ENCODE measurements around the gene TRAF3. TPM values are rescaled to one million over a fixed set of nuclear protein-coding genes. Genes with fewer than 3 reads are reported as not detected.

Gene TRAF3
- total RNA-seq, 5 donors from 2014 or later (not counting 1 experiment from before 2014, with no cell fraction given) = 29.6 to 46.1 (median 35.7) TPM

DNA sequence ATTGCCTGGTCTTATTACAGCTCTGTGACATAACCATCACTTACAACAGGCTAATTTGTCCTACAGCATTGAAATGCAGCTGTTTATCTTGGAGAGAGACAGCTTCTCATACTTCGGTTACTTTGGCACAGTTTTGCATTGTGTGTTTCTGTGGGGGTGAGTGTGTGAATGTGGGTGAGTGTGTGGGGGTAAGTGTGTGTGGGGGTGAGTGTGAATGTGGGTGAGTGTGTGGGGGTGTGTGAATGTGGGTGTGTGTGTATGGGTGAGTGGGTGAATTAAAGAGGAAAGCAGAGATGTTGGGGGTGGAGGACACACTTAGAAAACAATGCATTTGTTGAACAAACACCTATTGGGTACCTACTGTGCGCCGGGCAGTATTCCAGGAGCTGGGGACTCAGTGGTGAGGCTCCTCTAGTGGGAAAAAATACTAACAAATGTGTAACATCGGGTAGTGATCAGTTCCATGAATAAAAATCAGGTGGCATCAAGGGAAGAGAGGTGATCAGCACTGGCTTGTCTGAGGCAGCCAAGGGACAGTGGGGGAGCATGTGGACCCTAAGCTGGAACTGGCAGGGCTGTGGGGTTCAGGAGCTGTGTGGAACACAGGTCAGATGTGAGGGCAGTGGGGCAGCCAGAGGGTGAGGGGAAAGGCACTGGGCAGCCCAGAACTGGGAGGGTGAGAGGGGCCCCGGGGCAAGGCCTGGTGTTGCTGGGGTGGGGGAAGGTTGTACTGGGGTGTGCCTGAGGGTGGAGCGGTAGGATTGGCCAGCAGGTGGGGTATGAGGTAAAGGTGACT is 101.1 kb downstream of the TRAF3 start:
- Histone ChIP-seq H3K36me3 (ENCODE audit: control insufficient read depth in 2 of 2, extremely low read depth in 1 of 2, insufficient read depth in 1 of 2, low read length in 1 of 2) (peaks cover 14 to 71% of the 10 kb centered on the region in 2 donors), H3K4me3 (ENCODE audit: control insufficient read depth in 1 of 2, extremely low read depth in 1 of 2, low read length in 1 of 2) (no peak overlapping the region), H3K4me1 (ENCODE audit: control insufficient read depth in 1 of 2, extremely low read depth in 1 of 2, insufficient read depth in 2 of 2, low read length in 2 of 2) (no peaks in the 10 kb centered on the region), H3K9me3 (no peaks in the 10 kb centered on the region), H3K27me3 (replicated peaks in 1 of 2; ENCODE audit: control insufficient read depth in 2 of 2, extremely low read depth in 1 of 2, insufficient read depth in 2 of 2, low read length in 1 of 2) (no peaks in the 10 kb centered on the region), H3K27ac (ENCODE audit: low read length) (no peak overlapping the region)
- Mint-ChIP-seq H3K9me3 (no peaks in the 10 kb centered on the region), H3K27me3 (no peaks in the 10 kb centered on the region), H3K36me3 (peaks cover 16% of the 10 kb centered on the region), H3K4me3 (no peak overlapping the region), H3K4me1 (no peaks in the 10 kb centered on the region), H3K27ac (no peak overlapping the region)
- POLR2A ChIA-PET = no interaction called here
- DNase-seq (no peak), ATAC-seq (replicated peaks in 1 of 4) (no peak)
- CTCF ChIA-PET = no interaction called here
- WGBS (ENCODE audit: insufficient coverage) = 87% methylated on average over 6 of the region's 6 CpGs

GRCh38 chr14:102878970-102879460 is 101.8 kb downstream of the TRAF3 start:
- Mint-ChIP-seq H3K36me3 (peaks cover 18% of the 10 kb centered on the region), H3K4me1 (no peaks in the 10 kb centered on the region), H3K27me3 (no peaks in the 10 kb centered on the region), H3K9me3 (no peaks in the 10 kb centered on the region), H3K4me3 (no peak overlapping the region), H3K27ac (no peak overlapping the region)
- ChIA-PET CTCF (no interaction called here), POLR2A (interaction anchor here in 1 of 2 donors (0.8 kb wide), 1 partner anchor 18 kb away, joined by 3 read pairs; no protein-coding TSS in a partner anchor)
- Histone ChIP-seq H3K9me3 (no peaks in the 10 kb centered on the region), H3K4me1 (ENCODE audit: control insufficient read depth in 1 of 2, extremely low read depth in 1 of 2, insufficient read depth in 2 of 2, low read length in 2 of 2) (no peaks in the 10 kb centered on the region), H3K4me3 (ENCODE audit: control insufficient read depth in 1 of 2, extremely low read depth in 1 of 2, low read length in 1 of 2) (no peak overlapping the region), H3K27me3 (replicated peaks in 1 of 2; ENCODE audit: control insufficient read depth in 2 of 2, extremely low read depth in 1 of 2, insufficient read depth in 2 of 2, low read length in 1 of 2) (no peaks in the 10 kb centered on the region), H3K27ac (ENCODE audit: low read length) (no peak overlapping the region), H3K36me3 (ENCODE audit: control insufficient read depth in 2 of 2, extremely low read depth in 1 of 2, insufficient read depth in 1 of 2, low read length in 1 of 2) (peaks cover 14 to 66% of the 10 kb centered on the region in 2 donors)
- no peak for DNase-seq
- WGBS (ENCODE audit: insufficient coverage) = 89% methylated on average over 4 of the region's 6 CpGs
- no peak for ATAC-seq (replicated peaks in 1 of 4)

DNA sequence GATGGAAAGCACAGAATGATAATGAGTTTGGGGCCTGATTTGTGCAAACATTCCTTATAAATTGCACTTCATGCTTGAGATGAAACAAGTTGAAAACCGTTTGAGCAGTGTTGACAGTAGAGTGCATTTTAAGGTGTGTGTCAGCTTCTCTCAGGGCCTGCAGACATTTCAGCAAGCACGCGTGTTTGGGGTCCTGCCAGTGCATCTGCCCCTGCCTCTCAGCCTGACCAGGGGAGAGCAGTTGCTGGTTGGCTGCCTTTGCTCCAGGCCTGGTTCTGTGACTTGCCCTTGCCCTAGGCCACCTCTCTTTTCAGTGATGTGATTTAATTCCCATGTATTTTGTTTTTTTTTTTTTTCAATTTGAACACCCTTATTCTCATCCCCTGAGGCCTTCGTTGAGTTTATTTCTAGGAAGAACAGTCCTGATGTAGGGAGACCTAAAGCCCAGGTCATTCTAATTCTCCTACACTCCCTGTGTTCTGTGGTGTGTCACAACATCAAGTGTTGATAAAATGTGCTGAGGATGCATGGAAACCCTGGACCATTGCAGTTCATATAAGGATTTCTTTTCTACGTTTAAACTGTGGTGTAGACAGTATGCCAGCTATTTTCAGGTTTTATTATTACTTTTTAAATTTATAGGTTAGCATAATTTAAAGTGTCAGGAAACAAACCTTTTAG is 105.1 kb downstream of the TRAF3 start:
- Mint-ChIP-seq H3K9me3 (no peaks in the 10 kb centered on the region), H3K27ac (no peak overlapping the region), H3K4me1 (no peaks in the 10 kb centered on the region), H3K4me3 (no peak overlapping the region), H3K36me3 (peaks cover 39% of the 10 kb centered on the region), H3K27me3 (no peaks in the 10 kb centered on the region)
- peaks cover 20 to 54% of the 10 kb centered on the region in 2 donors for H3K36me3 ChIP-seq (ENCODE audit: control insufficient read depth in 2 of 2, extremely low read depth in 1 of 2, insufficient read depth in 1 of 2, low read length in 1 of 2)
- CTCF ChIA-PET = no interaction called here
- H3K4me1 ChIP-seq (ENCODE audit: control insufficient read depth in 1 of 2, extremely low read depth in 1 of 2, insufficient read depth in 2 of 2, low read length in 2 of 2) = no peaks in the 10 kb centered on the region
- POLR2A ChIA-PET = no interaction called here
- H3K27ac ChIP-seq (ENCODE audit: low read length) = no peak overlapping the region
- 78% methylated on average over 1 of the region's 5 CpGs for WGBS (ENCODE audit: insufficient coverage)
- DNase-seq = no peak
- H3K9me3 ChIP-seq = no peaks in the 10 kb centered on the region
- ATAC-seq (replicated peaks in 1 of 4) = no peak
- H3K27me3 ChIP-seq (replicated peaks in 1 of 2; ENCODE audit: control insufficient read depth in 2 of 2, extremely low read depth in 1 of 2, insufficient read depth in 2 of 2, low read length in 1 of 2) = no peaks in the 10 kb centered on the region
- H3K4me3 ChIP-seq (ENCODE audit: control insufficient read depth in 1 of 2, extremely low read depth in 1 of 2, low read length in 1 of 2) = no peak overlapping the region

GRCh38 chr14:102883089-102883541 is 105.9 kb downstream of the TRAF3 start:
- no peak overlapping the region for H3K27ac ChIP-seq (ENCODE audit: low read length)
- peaks cover 20 to 50% of the 10 kb centered on the region in 2 donors for H3K36me3 ChIP-seq (ENCODE audit: control insufficient read depth in 2 of 2, extremely low read depth in 1 of 2, insufficient read depth in 1 of 2, low read length in 1 of 2)
- no peak overlapping the region for H3K27ac Mint-ChIP-seq

GRCh38 chr14:102883554-102883953 is 106.3 kb downstream of the TRAF3 start:
- Histone ChIP-seq H3K4me1 (ENCODE audit: control insufficient read depth in 1 of 2, extremely low read depth in 1 of 2, insufficient read depth in 2 of 2, low read length in 2 of 2) (no peaks in the 10 kb centered on the region), H3K36me3 (ENCODE audit: control insufficient read depth in 2 of 2, extremely low read depth in 1 of 2, insufficient read depth in 1 of 2, low read length in 1 of 2) (peaks cover 25 to 47% of the 10 kb centered on the region in 2 donors), H3K27me3 (replicated peaks in 1 of 2; ENCODE audit: control insufficient read depth in 2 of 2, extremely low read depth in 1 of 2, insufficient read depth in 2 of 2, low read length in 1 of 2) (no peaks in the 10 kb centered on the region), H3K27ac (ENCODE audit: low read length) (no peak overlapping the region), H3K9me3 (no peaks in the 10 kb centered on the region), H3K4me3 (ENCODE audit: control insufficient read depth in 1 of 2, extremely low read depth in 1 of 2, low read length in 1 of 2) (no peak overlapping the region)
- no peaks in the 10 kb centered on the region for H3K9me3 Mint-ChIP-seq
- H3K4me3 Mint-ChIP-seq = no peak overlapping the region
- H3K4me1 Mint-ChIP-seq = no peaks in the 10 kb centered on the region
- peaks cover 44% of the 10 kb centered on the region for H3K36me3 Mint-ChIP-seq
- H3K27ac Mint-ChIP-seq = no peak overlapping the region
- CTCF ChIA-PET = no interaction called here
- WGBS (ENCODE audit: insufficient coverage) = 93% methylated on average over 8 of the region's 14 CpGs
- DNase-seq = no peak
- ATAC-seq (replicated peaks in 1 of 4) = no peak
- POLR2A ChIA-PET = no interaction called here
- no peaks in the 10 kb centered on the region for H3K27me3 Mint-ChIP-seq

More at GRCh38 chr14:102883089-102883541, 105.9 kb downstream of the TRAF3 start:
- no peaks in the 10 kb centered on the region for H3K9me3 Mint-ChIP-seq
- Histone ChIP-seq H3K9me3 (no peaks in the 10 kb centered on the region), H3K4me1 (ENCODE audit: control insufficient read depth in 1 of 2, extremely low read depth in 1 of 2, insufficient read depth in 2 of 2, low read length in 2 of 2) (no peaks in the 10 kb centered on the region), H3K27me3 (replicated peaks in 1 of 2; ENCODE audit: control insufficient read depth in 2 of 2, extremely low read depth in 1 of 2, insufficient read depth in 2 of 2, low read length in 1 of 2) (no peaks in the 10 kb centered on the region), H3K4me3 (ENCODE audit: control insufficient read depth in 1 of 2, extremely low read depth in 1 of 2, low read length in 1 of 2) (no peak overlapping the region)
- ChIA-PET CTCF (no interaction called here), POLR2A (no interaction called here)
- no peak overlapping the region for H3K4me3 Mint-ChIP-seq
- no peaks in the 10 kb centered on the region for H3K27me3 Mint-ChIP-seq
- ATAC-seq (replicated peaks in 1 of 4) (no peak), DNase-seq (no peak)
- peaks cover 43% of the 10 kb centered on the region for H3K36me3 Mint-ChIP-seq
- no peaks in the 10 kb centered on the region for H3K4me1 Mint-ChIP-seq
- 62% methylated on average over 4 of the region's 5 CpGs for WGBS (ENCODE audit: insufficient coverage)

DNA sequence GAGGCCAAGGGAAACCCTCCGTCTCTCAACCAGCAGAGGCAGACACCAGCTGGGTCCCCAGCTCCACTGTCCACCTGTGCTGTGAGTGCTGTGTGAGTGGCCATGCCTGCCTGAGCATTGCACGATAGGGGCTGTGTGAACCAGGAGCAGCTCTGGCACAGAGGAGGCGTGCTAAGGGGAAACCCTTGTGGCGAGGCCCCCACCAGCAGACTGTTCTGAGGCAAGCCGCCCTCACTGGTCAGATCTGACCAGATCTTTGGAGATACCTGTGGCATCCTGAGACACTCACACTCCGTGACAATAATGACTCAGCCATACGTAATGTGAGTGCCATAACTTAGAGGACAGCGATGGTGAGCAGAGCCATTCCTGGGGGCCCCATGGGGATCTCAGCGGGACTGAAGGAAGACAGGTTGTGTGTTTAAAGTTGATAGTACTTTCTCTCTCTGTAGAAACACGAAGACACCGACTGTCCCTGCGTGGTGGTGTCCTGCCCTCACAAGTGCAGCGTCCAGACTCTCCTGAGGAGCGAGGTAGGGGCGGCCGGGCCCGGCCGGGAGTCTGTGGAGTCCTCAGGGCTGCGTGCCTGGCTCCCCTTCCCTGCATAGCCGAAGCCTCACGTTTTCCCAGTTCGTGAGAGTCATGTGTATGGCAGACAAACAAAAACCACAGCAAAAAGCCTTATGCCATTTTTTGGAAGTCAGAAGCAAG is 108.6 kb downstream of the TRAF3 start:
- Histone ChIP-seq H3K36me3 (ENCODE audit: control insufficient read depth in 2 of 2, extremely low read depth in 1 of 2, insufficient read depth in 1 of 2, low read length in 1 of 2) (peaks cover 35 to 48% of the 10 kb centered on the region in 2 donors), H3K4me3 (ENCODE audit: control insufficient read depth in 1 of 2, extremely low read depth in 1 of 2, low read length in 1 of 2) (no peak overlapping the region), H3K9me3 (no peaks in the 10 kb centered on the region), H3K4me1 (ENCODE audit: control insufficient read depth in 1 of 2, extremely low read depth in 1 of 2, insufficient read depth in 2 of 2, low read length in 2 of 2) (no peaks in the 10 kb centered on the region), H3K27me3 (replicated peaks in 1 of 2; ENCODE audit: control insufficient read depth in 2 of 2, extremely low read depth in 1 of 2, insufficient read depth in 2 of 2, low read length in 1 of 2) (no peaks in the 10 kb centered on the region), H3K27ac (ENCODE audit: low read length) (no peak overlapping the region)
- POLR2A ChIA-PET = no interaction called here
- Mint-ChIP-seq H3K27me3 (no peaks in the 10 kb centered on the region), H3K27ac (no peak overlapping the region), H3K4me1 (no peaks in the 10 kb centered on the region), H3K4me3 (no peak overlapping the region), H3K9me3 (no peaks in the 10 kb centered on the region), H3K36me3 (peaks cover 51% of the 10 kb centered on the region)
- no peak for DNase-seq
- WGBS (ENCODE audit: insufficient coverage) = over 99% methylated on average over 16 of the region's 22 CpGs
- CTCF ChIA-PET = interaction anchor here in 1 of 2 donors (0.8 kb wide), 1 partner anchor 112 kb away, joined by 3 read pairs; no protein-coding TSS in a partner anchor
- ATAC-seq (replicated peaks in 1 of 4) = no peak
